HUES6 (cell line): Measurements from ENCODE around the gene CTNNB1.

Experiments
- H3K27ac ChIP-seq: 2 replicates; pipeline ENCODE4 v1.7.0; 2013; ENCODE audit warnings: low read depth, mild to moderate bottlenecking, low read length, inconsistent platforms
- H3K27me3 ChIP-seq: 2 replicates; pipeline ENCODE4 v1.6.1; 2013; ENCODE audit warnings: low read length; ENCODE audit not compliant: control insufficient read depth, insufficient read depth
- H3K36me3 ChIP-seq: 2 replicates; pipeline ENCODE4 v1.6.1; 2013; ENCODE audit warnings: low read length; ENCODE audit not compliant: control insufficient read depth, insufficient read depth
- H3K4me1 ChIP-seq: 2 replicates; pipeline ENCODE4 v1.6.1; 2013; ENCODE audit warnings: low read length; ENCODE audit not compliant: control insufficient read depth, insufficient read depth
- H3K4me3 ChIP-seq: 2 replicates; pipeline ENCODE4 v1.5.1; 2013; ENCODE audit warnings: low read depth, low read length
- H3K9ac ChIP-seq: one replicate; pipeline ENCODE4 v1.6.1; 2013; ENCODE audit warnings: mild to moderate bottlenecking, low read length
- H3K9me3 ChIP-seq: 2 replicates; pipeline ENCODE4 v1.6.1; 2013; ENCODE audit warnings: low read depth, low read length; ENCODE audit not compliant: control insufficient read depth, insufficient read depth

CTNNB1 gene

DNA sequence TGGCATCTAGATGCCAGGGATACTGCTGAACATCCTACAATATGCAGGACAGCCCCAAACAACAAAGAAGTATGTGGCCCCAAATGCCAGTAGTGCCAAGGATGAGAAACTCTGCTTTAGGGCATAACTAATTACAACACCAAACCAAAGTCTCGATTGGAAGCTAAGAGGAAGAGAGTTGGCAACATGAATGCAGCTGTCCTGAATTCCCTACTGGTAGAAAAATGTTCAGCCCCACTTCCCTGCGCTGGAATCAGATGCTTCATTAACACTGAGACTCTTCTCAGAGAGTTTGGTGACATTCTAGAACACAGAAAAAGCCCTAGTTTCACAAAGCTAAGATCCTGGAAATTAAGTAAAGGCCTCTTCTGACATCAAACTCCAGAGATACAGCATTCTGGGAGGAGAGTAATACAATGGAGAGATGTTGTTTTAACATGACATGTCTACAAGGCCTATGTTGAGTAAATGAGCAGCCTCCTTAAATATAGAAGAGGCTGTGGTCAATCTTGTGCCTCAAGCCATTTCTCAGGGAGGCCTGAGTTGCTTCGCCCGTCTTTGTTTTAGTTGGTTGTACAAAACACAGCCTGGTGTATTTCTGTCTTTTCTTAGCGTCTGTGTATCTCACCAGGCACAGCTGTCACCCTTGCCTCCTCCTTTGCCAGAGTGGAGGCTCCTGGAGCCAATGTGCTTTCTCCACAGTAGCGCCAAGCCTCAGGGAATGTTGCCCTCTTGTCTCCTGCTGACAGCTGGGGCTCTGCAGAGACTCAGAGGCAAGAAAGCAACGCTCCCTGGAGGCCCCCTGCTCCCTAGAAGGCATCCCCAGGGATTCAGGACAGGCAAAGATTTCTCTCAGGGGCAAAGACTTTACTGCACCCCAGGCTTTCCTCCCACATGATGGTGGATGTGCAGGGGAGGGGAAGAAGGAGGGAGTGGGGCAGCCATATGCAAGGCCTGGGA lies 25.1 kb upstream of the CTNNB1 start:
- Histone ChIP-seq H3K27ac (no peak overlapping the region), H3K36me3 (no peaks in the 10 kb centered on the region), H3K27me3 (no peaks in the 10 kb centered on the region), H3K4me3 (no peak overlapping the region), H3K9me3 (no peaks in the 10 kb centered on the region), H3K9ac (no peak overlapping the region), H3K4me1 (peaks cover 16% of the 10 kb centered on the region)

DNA sequence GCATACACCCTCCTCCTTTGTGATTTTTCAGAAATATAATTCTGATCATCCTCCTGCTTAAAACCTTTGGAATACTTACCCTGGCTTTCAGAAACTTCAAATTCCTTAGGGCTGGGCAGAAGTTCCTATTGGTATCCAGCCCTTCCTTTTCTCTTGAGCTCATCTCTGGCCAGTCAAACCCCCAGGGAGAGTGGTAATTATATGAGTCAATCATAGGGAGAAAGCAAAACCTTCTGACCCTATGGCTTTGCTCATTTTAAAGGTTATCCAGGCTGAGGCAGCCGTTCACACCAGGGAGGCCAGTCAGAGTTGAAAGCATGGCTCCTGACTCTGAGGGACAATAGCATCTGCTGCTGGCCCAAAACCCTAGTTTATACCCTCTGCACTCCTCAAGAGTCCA lies 23.9 kb upstream of the CTNNB1 start:
- no peak overlapping the region for H3K9ac ChIP-seq
- peaks cover 16% of the 10 kb centered on the region for H3K4me1 ChIP-seq
- H3K27me3 ChIP-seq, result no peaks in the 10 kb centered on the region
- H3K9me3 ChIP-seq, result no peaks in the 10 kb centered on the region
- no peak overlapping the region for H3K4me3 ChIP-seq
- H3K27ac ChIP-seq, result no peak overlapping the region
- H3K36me3 ChIP-seq, result no peaks in the 10 kb centered on the region

- no peaks in the 10 kb centered on the region for H3K27me3 ChIP-seq
- peaks cover 16% of the 10 kb centered on the region for H3K4me1 ChIP-seq
- H3K4me3 ChIP-seq, result no peak overlapping the region
- H3K9ac ChIP-seq, result no peak overlapping the region
- H3K36me3 ChIP-seq, result no peaks in the 10 kb centered on the region
- no peak overlapping the region for H3K27ac ChIP-seq
- H3K9me3 ChIP-seq, result no peaks in the 10 kb centered on the region
Measured at GRCh38 chr3:41176596-41176995, 22.7 kb upstream of the CTNNB1 start.

- Histone ChIP-seq H3K36me3 (no peaks in the 10 kb centered on the region), H3K9me3 (no peaks in the 10 kb centered on the region), H3K4me1 (peaks cover 16% of the 10 kb centered on the region), H3K27me3 (no peaks in the 10 kb centered on the region), H3K9ac (no peak overlapping the region), H3K4me3 (no peak overlapping the region), H3K27ac (no peak overlapping the region)
Measured at GRCh38 chr3:41178576-41178975, 20.7 kb upstream of the CTNNB1 start.

GRCh38 chr3:41180396-41180795 lies 18.9 kb upstream of the CTNNB1 start:
- no peaks in the 10 kb centered on the region for H3K9me3 ChIP-seq
- peaks cover 4% of the 10 kb centered on the region for H3K4me1 ChIP-seq
- H3K27me3 ChIP-seq, result no peaks in the 10 kb centered on the region
- no peak overlapping the region for H3K4me3 ChIP-seq
- H3K36me3 ChIP-seq, result no peaks in the 10 kb centered on the region
- no peak overlapping the region for H3K27ac ChIP-seq
- no peak overlapping the region for H3K9ac ChIP-seq

- H3K4me1 ChIP-seq, result no peaks in the 10 kb centered on the region
- H3K9ac ChIP-seq, result no peak overlapping the region
- H3K9me3 ChIP-seq, result no peaks in the 10 kb centered on the region
- H3K27me3 ChIP-seq, result no peaks in the 10 kb centered on the region
- H3K27ac ChIP-seq, result no peak overlapping the region
- no peaks in the 10 kb centered on the region for H3K36me3 ChIP-seq
- H3K4me3 ChIP-seq, result no peak overlapping the region
Measured at GRCh38 chr3:41182504-41183059, 16.7 kb upstream of the CTNNB1 start.

DNA sequence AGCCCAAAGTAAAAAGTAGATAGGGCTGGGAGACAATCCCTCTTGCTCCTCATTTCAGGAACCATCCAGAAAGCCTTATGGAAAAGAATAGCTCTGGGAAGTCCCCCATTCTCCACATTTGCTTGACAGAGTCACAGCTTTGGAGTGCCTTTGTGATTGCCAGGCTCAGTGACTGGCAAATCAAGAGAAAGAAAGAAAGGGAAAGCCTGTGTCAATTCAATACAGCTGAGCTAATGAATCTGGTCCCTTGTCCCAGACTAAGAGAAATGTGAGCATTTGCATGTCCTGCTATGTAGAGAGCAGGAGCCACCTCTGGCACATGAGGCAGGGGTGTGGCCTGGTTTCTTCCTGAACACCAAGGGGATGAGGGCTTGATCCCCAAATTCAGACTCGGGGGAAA lies 14.9 kb upstream of the CTNNB1 start:
- no peaks in the 10 kb centered on the region for H3K9me3 ChIP-seq
- no peak overlapping the region for H3K9ac ChIP-seq
- H3K27ac ChIP-seq, result no peak overlapping the region
- no peak overlapping the region for H3K4me3 ChIP-seq
- H3K4me1 ChIP-seq, result no peaks in the 10 kb centered on the region
- no peaks in the 10 kb centered on the region for H3K27me3 ChIP-seq
- no peaks in the 10 kb centered on the region for H3K36me3 ChIP-seq

DNA sequence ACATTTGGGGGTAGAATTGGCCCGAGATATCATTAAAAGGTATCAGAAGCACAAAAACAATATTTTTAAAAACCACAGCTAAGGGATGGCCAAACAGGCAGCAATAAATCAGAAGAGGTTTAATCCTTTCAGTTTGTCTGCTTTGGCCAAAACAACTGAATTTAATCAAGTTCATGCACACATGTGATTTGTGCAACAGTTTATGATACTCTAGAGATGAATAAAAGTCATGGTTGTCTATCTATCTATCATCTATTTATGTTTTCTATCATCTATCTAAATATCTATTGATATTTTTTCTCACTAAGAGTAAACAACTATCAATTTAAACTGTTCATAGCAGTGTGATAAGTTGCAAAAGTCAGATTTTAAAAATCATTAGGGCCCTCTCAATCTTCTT lies 13.0 kb upstream of the CTNNB1 start:
- Histone ChIP-seq H3K4me3 (no peak overlapping the region), H3K27me3 (no peaks in the 10 kb centered on the region), H3K4me1 (no peaks in the 10 kb centered on the region), H3K36me3 (no peaks in the 10 kb centered on the region), H3K27ac (no peak overlapping the region), H3K9ac (no peak overlapping the region), H3K9me3 (no peaks in the 10 kb centered on the region)

- Histone ChIP-seq H3K4me3 (no peak overlapping the region), H3K4me1 (no peaks in the 10 kb centered on the region), H3K36me3 (no peaks in the 10 kb centered on the region), H3K9ac (no peak overlapping the region), H3K27me3 (no peaks in the 10 kb centered on the region), H3K9me3 (no peaks in the 10 kb centered on the region), H3K27ac (no peak overlapping the region)
Measured at GRCh38 chr3:41188306-41188705, 11.0 kb upstream of the CTNNB1 start.

- Histone ChIP-seq H3K9ac (no peak overlapping the region), H3K4me1 (no peaks in the 10 kb centered on the region), H3K36me3 (no peaks in the 10 kb centered on the region), H3K9me3 (no peaks in the 10 kb centered on the region), H3K27me3 (no peaks in the 10 kb centered on the region), H3K4me3 (no peak overlapping the region), H3K27ac (no peak overlapping the region)
Measured at GRCh38 chr3:41190509-41191284, 8.6 kb upstream of the CTNNB1 start.

DNA sequence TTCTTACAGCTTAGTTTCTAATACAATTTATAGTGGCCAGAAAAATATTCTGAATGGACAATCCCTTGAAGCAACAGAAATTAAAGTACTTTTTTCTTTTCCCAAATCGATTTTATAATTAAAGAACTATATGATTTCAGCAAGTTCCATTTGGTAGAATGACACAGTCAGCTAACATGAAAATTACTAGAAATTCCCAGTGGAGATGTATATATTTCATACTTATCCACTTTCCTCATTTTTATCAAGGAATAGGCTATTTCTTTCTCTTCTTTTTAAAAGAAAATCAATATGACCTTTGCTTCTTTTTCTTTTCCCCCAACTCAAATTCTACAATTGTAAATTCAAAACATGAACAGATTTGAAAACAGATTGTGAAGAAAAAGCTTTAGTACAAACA lies 6.4 kb upstream of the CTNNB1 start:
- peaks cover under 1% of the 10 kb centered on the region; the same call in 1 of the 2 replicates for H3K4me1 ChIP-seq
- H3K36me3 ChIP-seq, result no peaks in the 10 kb centered on the region
- H3K4me3 ChIP-seq, result no peak overlapping the region
- no peak overlapping the region for H3K27ac ChIP-seq
- H3K27me3 ChIP-seq, result no peaks in the 10 kb centered on the region
- no peaks in the 10 kb centered on the region for H3K9me3 ChIP-seq
- no peak overlapping the region for H3K9ac ChIP-seq
